HEK293T (cell line): ENCODE measurements around the gene KRT2.

Source experiments
- FOXK2 ChIP-seq: fragments of 450-650 bp; IDR thresholded peaks from 2 replicates; pipeline ENCODE4 v1.6.1; 2016; ENCODE audit warnings: mild to moderate bottlenecking
- PKNOX1 ChIP-seq: fragments of 450-650 bp; IDR thresholded peaks from 2 replicates; pipeline ENCODE4 v1.6.1; 2016
- SP1 ChIP-seq: fragments of 450-650 bp; IDR thresholded peaks from 2 replicates; pipeline ENCODE4 v1.6.1; 2017

DNA sequence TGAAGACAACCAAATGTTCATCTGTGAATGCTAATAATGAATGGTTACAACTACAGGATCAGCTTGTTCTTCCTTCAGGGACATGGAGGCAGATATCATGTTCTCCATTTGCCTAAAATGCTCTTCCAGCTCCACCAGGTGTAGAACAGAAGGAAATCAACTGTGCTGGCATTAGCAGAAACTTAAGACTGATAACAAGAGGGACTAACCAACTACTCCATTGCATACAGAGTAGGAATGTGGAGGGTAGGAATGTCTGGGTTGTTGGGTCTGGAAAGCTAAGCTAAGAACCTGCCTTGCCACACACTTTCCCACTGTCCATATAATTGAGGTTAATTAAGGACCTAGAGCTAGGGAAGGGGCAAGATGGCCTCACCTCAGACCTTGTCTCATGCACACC, 11.4 kb upstream of the KRT2 start:
- TF ChIP-seq FOXK2 = no peak
- TF ChIP-seq PKNOX1 = no peak
- TF ChIP-seq SP1 = no peak
